ENCODE results near the gene ETDC. TPM values are rescaled to one million over a fixed set of nuclear protein-coding genes. Genes with fewer than 3 reads are reported as not detected.
"Not testable (repeated sequence)": the region's sequence is repeated elsewhere in the genome, so short reads cannot be mapped to it uniquely, and the experiment has no call there.

The ETDC gene
- not detected in 2 replicates for total RNA-seq (ENCODE audit: low replicate concordance)

GRCh38 chrX:135309430-135309923 is at the start of gene ETDC:
Gene ETDC, plus strand, starts transcription at chrX:135309480. Its CDS starts 0 bp downstream, at chrX:135309480.
- DNase-seq (ENCODE audit: low read depth), result no peak
- H3K4me3 ChIP-seq (ENCODE audit: low read depth, low read length), result no peak within 1 kb of the TSS
- TF ChIP-seq CTCF (IDR thresholded peaks at IDR 0.05; ENCODE audit: insufficient read depth, low read length), result no peak

- not testable (repeated sequence) for H3K4me3 ChIP-seq (ENCODE audit: low read depth, low read length); DNase-seq (ENCODE audit: low read depth)
Observed at GRCh38 chrX:135260976-135261375, 48.3 kb upstream of the ETDC start.

- not testable (repeated sequence) for H3K4me3 ChIP-seq (ENCODE audit: low read depth, low read length); DNase-seq (ENCODE audit: low read depth)
Observed at GRCh38 chrX:135263376-135263775, 45.9 kb upstream of the ETDC start.

GRCh38 chrX:135264206-135264605 is 45.1 kb upstream of the ETDC start:
- no peak for TF ChIP-seq CTCF (IDR thresholded peaks at IDR 0.05; ENCODE audit: insufficient read depth, low read length)
- no peak for DNase-seq (ENCODE audit: low read depth)
- no peak overlapping the region for H3K4me3 ChIP-seq (ENCODE audit: low read depth, low read length)

GRCh38 chrX:135273162-135273561 is 36.1 kb upstream of the ETDC start:
- no peak overlapping the region for H3K4me3 ChIP-seq (ENCODE audit: low read depth, low read length)
- no peak for DNase-seq (ENCODE audit: low read depth)
- TF ChIP-seq CTCF (IDR thresholded peaks at IDR 0.05; ENCODE audit: insufficient read depth, low read length), result no peak

GRCh38 chrX:135275973-135276372 is 33.3 kb upstream of the ETDC start:
- no peak for TF ChIP-seq CTCF (IDR thresholded peaks at IDR 0.05; ENCODE audit: insufficient read depth, low read length)
- H3K4me3 ChIP-seq (ENCODE audit: low read depth, low read length), result no peak overlapping the region
- no peak for DNase-seq (ENCODE audit: low read depth)

- no peak for DNase-seq (ENCODE audit: low read depth)
- no peak overlapping the region for H3K4me3 ChIP-seq (ENCODE audit: low read depth, low read length)
- no peak for TF ChIP-seq CTCF (IDR thresholded peaks at IDR 0.05; ENCODE audit: insufficient read depth, low read length)
Observed at GRCh38 chrX:135287266-135287823, 21.9 kb upstream of the ETDC start.

GRCh38 chrX:135295238-135295943 is 13.9 kb upstream of the ETDC start:
- peak overlapping the region; percentile 53 for H3K4me3 ChIP-seq (ENCODE audit: low read depth, low read length)
- peak; percentile 22 for DNase-seq (ENCODE audit: low read depth)

More at GRCh38 chrX:135295238-135295943, 13.9 kb upstream of the ETDC start:
- TF ChIP-seq CTCF (IDR thresholded peaks at IDR 0.05; ENCODE audit: insufficient read depth, low read length), result peak; percentile 35
